Measurements from ENCODE around the gene SLC9A9.

Gene SLC9A9

DNA sequence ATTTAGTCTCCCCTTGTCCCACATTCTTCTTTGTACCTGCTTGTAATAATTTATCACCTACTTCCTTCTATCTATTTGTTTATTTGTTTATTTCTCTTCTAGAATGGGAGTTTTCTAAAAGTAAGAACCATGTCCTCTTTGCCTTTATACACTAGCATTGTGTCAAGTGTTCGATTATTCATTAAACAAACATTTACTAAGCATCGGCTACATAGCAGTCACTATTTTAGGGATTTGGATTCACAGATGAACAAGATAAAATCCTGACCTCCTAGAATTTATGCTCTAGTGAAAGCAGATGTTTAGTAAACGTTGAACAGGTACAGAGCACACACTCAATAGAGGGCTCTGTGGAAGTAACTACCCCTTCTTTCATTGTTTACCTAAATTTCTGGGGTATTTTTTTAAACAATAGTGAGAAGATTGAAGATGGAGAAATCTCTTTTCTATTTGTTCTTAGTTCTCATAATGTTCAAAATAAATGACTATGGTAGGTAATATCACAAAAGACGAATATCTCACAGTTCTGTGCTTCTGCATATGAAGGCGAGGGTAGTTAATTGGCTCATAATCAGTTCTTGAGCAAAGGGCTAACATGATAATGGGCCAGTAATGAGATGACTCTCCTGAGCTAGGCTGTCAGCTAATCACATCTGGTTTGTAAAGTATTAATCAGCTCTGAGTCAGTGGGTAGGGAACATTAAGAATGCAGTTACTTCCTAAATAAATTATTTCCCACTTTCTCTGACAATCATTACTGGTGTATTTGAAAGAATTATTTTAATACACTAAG lies 111.9 kb downstream of the SLC9A9 start:
- TF ChIP-seq, protein P1, sequence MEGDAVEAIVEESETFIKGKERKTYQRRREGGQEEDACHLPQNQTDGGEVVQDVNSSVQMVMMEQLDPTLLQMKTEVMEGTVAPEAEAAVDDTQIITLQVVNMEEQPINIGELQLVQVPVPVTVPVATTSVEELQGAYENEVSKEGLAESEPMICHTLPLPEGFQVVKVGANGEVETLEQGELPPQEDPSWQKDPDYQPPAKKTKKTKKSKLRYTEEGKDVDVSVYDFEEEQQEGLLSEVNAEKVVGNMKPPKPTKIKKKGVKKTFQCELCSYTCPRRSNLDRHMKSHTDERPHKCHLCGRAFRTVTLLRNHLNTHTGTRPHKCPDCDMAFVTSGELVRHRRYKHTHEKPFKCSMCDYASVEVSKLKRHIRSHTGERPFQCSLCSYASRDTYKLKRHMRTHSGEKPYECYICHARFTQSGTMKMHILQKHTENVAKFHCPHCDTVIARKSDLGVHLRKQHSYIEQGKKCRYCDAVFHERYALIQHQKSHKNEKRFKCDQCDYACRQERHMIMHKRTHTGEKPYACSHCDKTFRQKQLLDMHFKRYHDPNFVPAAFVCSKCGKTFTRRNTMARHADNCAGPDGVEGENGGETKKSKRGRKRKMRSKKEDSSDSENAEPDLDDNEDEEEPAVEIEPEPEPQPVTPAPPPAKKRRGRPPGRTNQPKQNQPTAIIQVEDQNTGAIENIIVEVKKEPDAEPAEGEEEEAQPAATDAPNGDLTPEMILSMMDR (IDR thresholded peaks at IDR 0.05; ENCODE audit: low read depth, low read length) = no peak
- H3K4me3 ChIP-seq (replicated peaks in 1 of 2; ENCODE audit: low read depth in 2 of 2, low read length in 2 of 2) = no peak overlapping the region
- peak; percentile 7 to 33 for DNase-seq (ENCODE audit: low read depth in 2 of 2)

DNA sequence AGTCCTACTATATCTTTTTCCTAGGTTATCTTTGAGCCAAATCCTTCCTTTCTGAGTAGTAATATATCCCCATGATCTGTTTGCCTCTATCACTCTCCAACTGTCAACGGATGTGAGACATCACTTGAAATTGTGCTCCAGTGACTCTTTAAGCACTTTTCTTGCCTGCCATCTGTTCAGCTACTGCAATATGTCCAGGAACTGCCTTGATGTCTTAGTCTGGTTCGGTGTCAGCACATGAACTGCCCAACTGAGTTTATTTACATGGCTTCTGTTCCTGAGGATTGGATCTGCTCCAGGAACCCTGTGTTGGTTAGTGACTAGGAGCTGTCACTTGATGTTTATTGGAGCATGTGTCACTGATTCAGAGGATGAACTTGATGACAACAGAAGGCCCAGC lies 116.5 kb downstream of the SLC9A9 start:
- TF ChIP-seq, protein P1 (IDR thresholded peaks at IDR 0.05; ENCODE audit: low read depth, low read length) = no peak
- H3K4me3 ChIP-seq (replicated peaks in 1 of 2; ENCODE audit: low read depth in 2 of 2, low read length in 2 of 2) = no peak overlapping the region
- peak in 1 of 2 donors; percentile 3 for DNase-seq (ENCODE audit: low read depth in 2 of 2)

DNA sequence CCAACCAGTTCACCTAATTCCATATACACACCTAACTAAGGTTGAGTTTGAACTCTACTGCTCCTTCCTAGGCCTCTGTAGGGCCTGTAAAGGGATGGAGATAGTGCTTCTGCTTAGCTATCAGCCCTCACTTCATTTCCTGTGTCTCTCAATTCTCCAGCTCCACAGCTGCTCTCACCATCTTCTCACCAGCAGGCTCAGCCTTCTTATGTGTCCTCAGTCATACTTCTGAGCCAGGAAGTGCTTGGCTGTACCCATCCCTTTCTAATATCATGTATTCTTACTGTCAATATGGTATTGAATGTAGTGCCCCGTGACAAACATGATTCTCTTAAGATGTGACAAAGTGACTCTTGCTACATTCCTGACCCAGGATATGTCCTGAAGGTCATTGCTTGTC lies 116.9 kb downstream of the SLC9A9 start:
- no peak for DNase-seq (ENCODE audit: low read depth in 2 of 2)
- TF ChIP-seq, protein P1 (IDR thresholded peaks at IDR 0.05; ENCODE audit: low read depth, low read length) = no peak
- no peak overlapping the region for H3K4me3 ChIP-seq (replicated peaks in 1 of 2; ENCODE audit: low read depth in 2 of 2, low read length in 2 of 2)

DNA sequence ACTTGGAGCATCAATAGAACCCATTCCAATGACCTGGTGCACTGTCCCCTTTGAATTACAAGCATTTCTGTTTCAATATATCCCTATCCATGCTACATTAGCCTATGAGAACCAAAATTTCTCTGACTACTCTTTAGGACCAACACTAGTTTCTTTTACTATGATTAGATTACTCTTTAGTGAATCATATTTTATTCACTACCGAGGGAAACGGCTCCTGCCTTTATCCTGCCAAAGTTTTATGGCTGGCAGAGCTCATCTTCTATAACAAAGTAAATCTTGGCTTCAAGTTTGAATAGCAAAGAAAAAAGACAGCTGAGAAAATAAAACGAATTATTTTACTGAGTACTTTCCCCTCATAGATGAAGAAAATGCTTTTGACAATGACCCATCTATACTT lies 120.9 kb downstream of the SLC9A9 start:
- H3K4me3 ChIP-seq (replicated peaks in 1 of 2; ENCODE audit: low read depth in 2 of 2, low read length in 2 of 2) = no peak overlapping the region
- DNase-seq (ENCODE audit: low read depth in 2 of 2) = peak; percentile 11 to 22
- TF ChIP-seq, protein P1 (IDR thresholded peaks at IDR 0.05; ENCODE audit: low read depth, low read length) = no peak

DNA sequence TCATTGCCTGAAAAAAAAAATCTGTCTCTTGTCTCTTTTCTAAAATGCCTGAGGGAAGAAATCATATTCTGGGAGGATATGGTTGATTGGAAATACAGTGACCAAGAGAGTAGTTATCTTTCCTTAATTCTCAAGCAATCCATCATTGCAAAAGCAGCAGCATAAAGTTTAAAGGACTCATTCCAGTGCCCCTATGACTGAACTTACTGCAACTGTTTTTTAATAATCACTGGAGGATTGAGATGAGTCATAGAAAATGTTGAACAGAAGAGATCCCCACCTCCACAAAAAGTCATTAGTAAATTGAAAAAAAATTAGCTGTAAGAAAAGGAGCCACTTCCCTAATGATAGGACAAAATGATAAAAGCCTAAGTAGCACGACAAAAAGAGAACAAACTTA lies 121.5 kb downstream of the SLC9A9 start:
- H3K4me3 ChIP-seq (replicated peaks in 1 of 2; ENCODE audit: low read depth in 2 of 2, low read length in 2 of 2) = no peak overlapping the region
- TF ChIP-seq, protein P1 (IDR thresholded peaks at IDR 0.05; ENCODE audit: low read depth, low read length) = no peak
- peak in 1 of 2 donors; percentile 48 for DNase-seq (ENCODE audit: low read depth in 2 of 2)

DNA sequence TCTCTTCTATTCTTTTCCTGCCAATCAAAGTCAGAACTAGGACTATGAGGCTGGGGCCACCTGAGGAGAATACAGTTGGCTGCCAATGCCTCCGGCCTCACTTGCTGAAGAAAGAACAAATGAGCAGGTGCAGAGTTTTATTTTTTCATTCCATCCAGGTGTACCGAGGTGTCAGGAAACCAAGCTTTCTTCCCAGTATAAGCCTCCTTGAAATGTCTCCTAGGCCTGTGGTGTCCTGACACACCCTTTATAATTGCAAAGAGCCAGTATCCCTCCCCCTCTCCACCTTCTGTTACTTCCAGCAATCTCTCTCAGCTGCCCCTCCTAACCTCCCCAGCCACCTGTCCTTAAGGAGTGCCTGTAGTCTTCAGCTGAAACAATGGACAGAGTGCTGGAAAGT lies 127.9 kb downstream of the SLC9A9 start:
- no peak for DNase-seq (ENCODE audit: low read depth in 2 of 2)
- no peak overlapping the region for H3K4me3 ChIP-seq (replicated peaks in 1 of 2; ENCODE audit: low read depth in 2 of 2, low read length in 2 of 2)
- TF ChIP-seq, protein P1 (IDR thresholded peaks at IDR 0.05; ENCODE audit: low read depth, low read length) = no peak
